NT2/D1 (cell line): Measurements from ENCODE around the gene CCDC142.

Source experiments
- SUZ12 ChIP-seq: IDR thresholded peaks from 2 replicates; pipeline ENCODE4 v1.6.1; 2011; ENCODE audit not compliant: insufficient read length, insufficient read depth; ENCODE audit errors: extremely low read depth
- YY1 ChIP-seq: IDR thresholded peaks from 2 replicates; pipeline ENCODE4 v1.6.1; 2011; ENCODE audit not compliant: insufficient read length, insufficient read depth
- ZNF274 ChIP-seq: IDR thresholded peaks from 2 replicates; pipeline ENCODE4 v1.6.1; 2011; ENCODE audit warnings: mild to moderate bottlenecking, low read depth, low read length

- TF ChIP-seq YY1 (no peak), SUZ12 (no peak), ZNF274 (no peak)
Measured at GRCh38 chr2:74502147-74502719, 19.4 kb upstream of the CCDC142 start.
